SK-N-SH (cell line): ENCODE data around the gene DEAF1. TPM values are rescaled to one million over a fixed set of nuclear protein-coding genes. Genes with fewer than 3 reads are reported as not detected.
A peak's percentile ranks its signal among the peaks of the same experiment; 100 is the strongest.

Source experiments
- CTCF ChIA-PET: fragments of 300-600, 350-600 bp; formaldehyde crosslinking; extraction: SDS; loops from one replicate; lab custom pipeline; 2021; lab: Yijun Ruan, JAX
- POLR2A ChIA-PET: fragments of 350-600 bp; sonication (Branson Sonifier 250); formaldehyde crosslinking; extraction: SDS; loops from one replicate; lab custom pipeline; 2020; ENCODE audit warnings: antibody characterized with exemption, inconsistent platforms; lab: Yijun Ruan, JAX
- DNase-seq: peaks from one replicate; pipeline ENCODE4 v3.0.0; 2012
- H2AFZ ChIP-seq: fragments of 200-600 bp; sonication (generic); 2 replicates; pipeline ENCODE4 v1.8.1; 2016; ENCODE audit warnings: antibody characterized with exemption, mild to moderate bottlenecking, low read depth
- H3F3A ChIP-seq: fragments of 200-600 bp; sonication (generic); replicated peaks from 2 replicates; pipeline ENCODE3; 2016; ENCODE audit warnings: antibody characterized with exemption, mild to moderate bottlenecking; ENCODE audit not compliant: insufficient read depth
- H3K27ac ChIP-seq, 2 experiments: fragments of 200-500 bp in 1 of 2; fragments of 200-600 bp in 1 of 2; sonication (Bioruptor generic) in 1 of 2; sonication (generic), shearing (Covaris generic) in 1 of 2; 2 replicates each; pipeline versions ENCODE4 v1.5.1 to v1.6.1; 2014 to 2016; ENCODE audit warnings: low read depth in 2 of 2, inconsistent platforms in 1 of 2, low read length in 1 of 2, mild to moderate bottlenecking in 1 of 2, mixed read lengths in 1 of 2
- H3K27me3 ChIP-seq: fragments of 200-600 bp; sonication (generic), shearing (Covaris generic); 2 replicates; pipeline ENCODE4 v1.6.1; 2016; ENCODE audit warnings: mixed run types; ENCODE audit not compliant: insufficient read depth
- H3K36me3 ChIP-seq, 2 experiments: fragments of 200-500 bp in 1 of 2; fragments of 200-600 bp in 1 of 2; sonication (Bioruptor generic) in 1 of 2; sonication (generic) in 1 of 2; replicated peaks in 1 of 2; 2 replicates each; pipeline versions ENCODE3 to v1.5.1; 2014 to 2016; ENCODE audit warnings: low read length in 1 of 2, mild to moderate bottlenecking in 1 of 2; ENCODE audit not compliant: insufficient read depth in 2 of 2, control insufficient read depth in 1 of 2
- H3K4me1 ChIP-seq, 2 experiments: fragments of 200-500 bp in 1 of 2; fragments of 200-600 bp in 1 of 2; sonication (Bioruptor generic) in 1 of 2; sonication (generic), shearing (Covaris generic) in 1 of 2; 2 replicates each; pipeline versions ENCODE4 v1.5.1 to v1.6.1; 2014 to 2016; ENCODE audit warnings: low read depth in 1 of 2, low read length in 1 of 2, mixed run types in 1 of 2; ENCODE audit not compliant: insufficient read depth in 2 of 2, control insufficient read depth in 1 of 2
- H3K4me2 ChIP-seq: fragments of 200-600 bp; sonication (generic), shearing (Covaris generic); 2 replicates; pipeline ENCODE4 v1.6.1; 2017; ENCODE audit warnings: mixed run types
- H3K4me3 ChIP-seq, 2 experiments: fragments of 200-500 bp in 1 of 2; fragments of 200-600 bp in 1 of 2; sonication (Bioruptor generic) in 1 of 2; sonication (generic), shearing (Covaris generic) in 1 of 2; 2 replicates each; pipeline versions ENCODE4 v1.5.1 to v1.8.1; 2014 to 2016; ENCODE audit warnings: low read depth in 2 of 2, inconsistent platforms in 1 of 2, low read length in 1 of 2, mild to moderate bottlenecking in 1 of 2, mixed read lengths in 1 of 2, moderate library complexity in 1 of 2
- H3K79me2 ChIP-seq: fragments of 200-600 bp; sonication (generic); 2 replicates; pipeline ENCODE4 v1.8.1; 2017; ENCODE audit warnings: mild to moderate bottlenecking; ENCODE audit not compliant: insufficient read depth
- H3K9ac ChIP-seq: fragments of 200-600 bp; sonication (generic); 2 replicates; pipeline ENCODE4 v1.6.1; 2017; ENCODE audit warnings: mixed run types
- H3K9me2 ChIP-seq: fragments of 200-600 bp; sonication (generic); 2 replicates; pipeline ENCODE4 v1.6.1; 2017; ENCODE audit warnings: mixed run types
- H3K9me3 ChIP-seq: fragments of 200-600 bp; sonication (generic); 2 replicates; pipeline ENCODE4 v1.6.1; 2017; ENCODE audit warnings: mixed run types, mild to moderate bottlenecking, moderate library complexity
- H4K20me1 ChIP-seq: fragments of 200-600 bp; sonication (generic); 2 replicates; pipeline ENCODE4 v1.6.1; 2017; ENCODE audit warnings: mild to moderate bottlenecking, mixed run types; ENCODE audit not compliant: insufficient read depth
- CHD2 ChIP-seq: fragments of 150-350 bp; IDR thresholded peaks from 2 replicates; pipeline ENCODE4 v1.6.1; 2018; ENCODE audit warnings: low read length; ENCODE audit not compliant: partially characterized antibody
- EP300 ChIP-seq, 2 experiments: IDR thresholded peaks; 2 replicates each; pipeline versions ENCODE4 v1.4.0 to v1.6.1; 2012; ENCODE audit warnings: borderline replicate concordance in 1 of 2, low read depth in 1 of 2, low read length in 1 of 2
- EZH2phosphoT487 ChIP-seq: fragments of 200-600 bp; sonication (generic); IDR thresholded peaks from 2 replicates; pipeline ENCODE4 v1.6.1; 2017; ENCODE audit warnings: low read depth, mixed run types, mild to moderate bottlenecking, antibody characterized with exemption, moderate library complexity, borderline replicate concordance
- FOXJ3 ChIP-seq: sonication (generic); formaldehyde crosslinking; IDR thresholded peaks from 2 replicates; pipeline ENCODE4 v1.5.1; 2020; ENCODE audit warnings: mild to moderate bottlenecking, missing genetic modification reagents
- FOXM1 ChIP-seq: IDR thresholded peaks from 2 replicates; pipeline ENCODE4 v1.4.0; 2012; ENCODE audit warnings: low read depth, mild to moderate bottlenecking
- GABPA ChIP-seq: IDR thresholded peaks from 2 replicates; pipeline ENCODE4 v1.4.0; 2012; ENCODE audit warnings: low read depth, mild to moderate bottlenecking
- GATA2 ChIP-seq: sonication (generic); formaldehyde crosslinking; IDR thresholded peaks from 2 replicates; pipeline ENCODE4 v1.5.0; 2020; ENCODE audit warnings: mild to moderate bottlenecking, missing genetic modification reagents
- JUND ChIP-seq: IDR thresholded peaks from 2 replicates; pipeline ENCODE4 v1.4.0; 2012
- MAX ChIP-seq: IDR thresholded peaks from 2 replicates; pipeline ENCODE4 v1.4.0; 2012; ENCODE audit warnings: low read depth
- MEF2A ChIP-seq: IDR thresholded peaks from 2 replicates; pipeline ENCODE4 v1.4.0; 2012; ENCODE audit warnings: low read depth, borderline replicate concordance
- MXI1 ChIP-seq: IDR thresholded peaks from 2 replicates; pipeline ENCODE4 v1.6.1; 2012; ENCODE audit warnings: mild to moderate bottlenecking, low read depth, low read length, improper control_type of control experiment
- POLR2AphosphoS5 ChIP-seq: IDR thresholded peaks from 2 replicates; pipeline ENCODE4 v1.6.1; 2012; ENCODE audit warnings: low read depth, low read length
- RFX5 ChIP-seq: IDR thresholded peaks from 2 replicates; pipeline ENCODE4 v1.6.1; 2012; ENCODE audit warnings: mild to moderate bottlenecking, improper control_type of control experiment, low read length
- RXRA ChIP-seq: IDR thresholded peaks from 2 replicates; pipeline ENCODE4 v1.4.0; 2012; ENCODE audit warnings: low read depth, mild to moderate bottlenecking, borderline replicate concordance
- TAF1 ChIP-seq: IDR thresholded peaks from 2 replicates; pipeline ENCODE4 v1.6.1; 2012; ENCODE audit warnings: low read depth, mild to moderate bottlenecking, low read length, moderate library complexity, borderline replicate concordance
- TCF12 ChIP-seq: IDR thresholded peaks from 2 replicates; pipeline ENCODE4 v1.4.0; 2012
- USF1 ChIP-seq: IDR thresholded peaks from 2 replicates; pipeline ENCODE4 v1.4.0; 2012; ENCODE audit warnings: low read depth, borderline replicate concordance
- USF2 ChIP-seq: fragments of 150-350 bp; IDR thresholded peaks from 2 replicates; pipeline ENCODE4 v1.6.1; 2017; ENCODE audit warnings: antibody characterized with exemption, low read length, low read depth, borderline replicate concordance
- YY1 ChIP-seq: IDR thresholded peaks from 2 replicates; pipeline ENCODE4 v1.4.0; 2012; ENCODE audit warnings: low read depth, mild to moderate bottlenecking
- WGBS: methylation state at CpG from one replicate; pipeline ENCODE4 v1.1.6; 2017; ENCODE audit warnings: low lambda C conversion rate; 5-methylcytosine and 5-hydroxymethylcytosine counted together
- polyA plus RNA-seq, 3 experiments: library from polyadenylated mRNA; depleted of rRNA; stranded (reverse); fragments of >200 nt; gene quantifications; 2 replicates each; pipeline ENCODE4 v1.2.3, GENCODE V29; 2012
- TF ChIP-seq, protein P1 (sequence below): IDR thresholded peaks from 2 replicates; pipeline ENCODE4; 2012
- TF ChIP-seq, protein P2 (sequence below): IDR thresholded peaks from 2 replicates; pipeline ENCODE4 v1.4.0; 2012; ENCODE audit warnings: low read depth, borderline replicate concordance

Gene DEAF1
- polyA plus RNA-seq, 1 of the 3 experiments (the other 2 are of a cell fraction) = 40.6 TPM

- H2AFZ ChIP-seq = no peak overlapping the region
- H3K36me3 ChIP-seq = peaks cover 0 to 3% of the 10 kb centered on the region in 2 experiments
- H3K9ac ChIP-seq = no peak overlapping the region
- no peaks in the 10 kb centered on the region for H3F3A ChIP-seq
- H3K9me2 ChIP-seq = no peaks in the 10 kb centered on the region
- no peaks in the 10 kb centered on the region for H3K9me3 ChIP-seq
- peaks cover 0 to 9% of the 10 kb centered on the region in 2 experiments; a peak in 2 of 4 replicates for H3K4me1 ChIP-seq
- no peak overlapping the region for H3K4me3 ChIP-seq
- H4K20me1 ChIP-seq = peaks cover 6% of the 10 kb centered on the region; the same call in 1 of the 2 replicates
- ChIA-PET POLR2A (interaction anchor here (1.0 kb wide), 1 partner anchor 78 kb away, joined by 3 read pairs; the partner anchor contains the start of gene GATD1), CTCF (interaction anchor here (11.4 kb wide), 1 partner anchor 25 kb away, joined by 122 read pairs; no protein-coding TSS in a partner anchor)
- H3K4me2 ChIP-seq = no peak overlapping the region
- H3K27me3 ChIP-seq = no peaks in the 10 kb centered on the region
- 100% methylated on average over 7 of the region's 7 CpGs for WGBS
- TF ChIP-seq, protein P1, sequence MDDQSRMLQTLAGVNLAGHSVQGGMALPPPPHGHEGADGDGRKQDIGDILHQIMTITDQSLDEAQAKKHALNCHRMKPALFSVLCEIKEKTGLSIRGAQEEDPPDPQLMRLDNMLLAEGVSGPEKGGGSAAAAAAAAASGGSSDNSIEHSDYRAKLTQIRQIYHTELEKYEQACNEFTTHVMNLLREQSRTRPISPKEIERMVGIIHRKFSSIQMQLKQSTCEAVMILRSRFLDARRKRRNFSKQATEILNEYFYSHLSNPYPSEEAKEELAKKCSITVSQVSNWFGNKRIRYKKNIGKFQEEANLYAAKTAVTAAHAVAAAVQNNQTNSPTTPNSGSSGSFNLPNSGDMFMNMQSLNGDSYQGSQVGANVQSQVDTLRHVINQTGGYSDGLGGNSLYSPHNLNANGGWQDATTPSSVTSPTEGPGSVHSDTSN = no peak
- TF ChIP-seq TCF12 (no peak), EZH2phosphoT487 (no peak), CHD2 (no peak), TAF1 (no peak), GABPA (no peak), GATA2 (CRISPR knock-in tag) (no peak), MXI1 (no peak)
- H3K27ac ChIP-seq = no peak overlapping the region
- peaks cover 25% of the 10 kb centered on the region for H3K79me2 ChIP-seq
- no peak for DNase-seq
Observed at GRCh38 chr11:699116-699508, 4.1 kb upstream of the DEAF1 start.

- H3K79me2 ChIP-seq = peaks cover 30% of the 10 kb centered on the region
- H2AFZ ChIP-seq = no peak overlapping the region
- ChIA-PET CTCF (interaction anchor here (11.4 kb wide), 1 partner anchor 25 kb away, joined by 122 read pairs; no protein-coding TSS in a partner anchor), POLR2A (interaction anchor here (1.0 kb wide), 1 partner anchor 79 kb away, joined by 3 read pairs; the partner anchor contains the start of gene GATD1)
- TF ChIP-seq GABPA (no peak), MAX (no peak), JUND (no peak), YY1 (no peak), EP300 (IDR thresholded peaks at IDR 0.05; ENCODE audit: borderline replicate concordance in 1 of 2, low read depth in 1 of 2, low read length in 1 of 2) (no peak), FOXM1 (no peak), GATA2 (CRISPR knock-in tag) (no peak), POLR2AphosphoS5 (no peak), USF2 (no peak), MEF2A (no peak), FOXJ3 (CRISPR knock-in tag) (no peak), USF1 (no peak), RFX5 (no peak), RXRA (no peak)
- TF ChIP-seq, protein P1 = no peak
- TF ChIP-seq, protein P2, sequence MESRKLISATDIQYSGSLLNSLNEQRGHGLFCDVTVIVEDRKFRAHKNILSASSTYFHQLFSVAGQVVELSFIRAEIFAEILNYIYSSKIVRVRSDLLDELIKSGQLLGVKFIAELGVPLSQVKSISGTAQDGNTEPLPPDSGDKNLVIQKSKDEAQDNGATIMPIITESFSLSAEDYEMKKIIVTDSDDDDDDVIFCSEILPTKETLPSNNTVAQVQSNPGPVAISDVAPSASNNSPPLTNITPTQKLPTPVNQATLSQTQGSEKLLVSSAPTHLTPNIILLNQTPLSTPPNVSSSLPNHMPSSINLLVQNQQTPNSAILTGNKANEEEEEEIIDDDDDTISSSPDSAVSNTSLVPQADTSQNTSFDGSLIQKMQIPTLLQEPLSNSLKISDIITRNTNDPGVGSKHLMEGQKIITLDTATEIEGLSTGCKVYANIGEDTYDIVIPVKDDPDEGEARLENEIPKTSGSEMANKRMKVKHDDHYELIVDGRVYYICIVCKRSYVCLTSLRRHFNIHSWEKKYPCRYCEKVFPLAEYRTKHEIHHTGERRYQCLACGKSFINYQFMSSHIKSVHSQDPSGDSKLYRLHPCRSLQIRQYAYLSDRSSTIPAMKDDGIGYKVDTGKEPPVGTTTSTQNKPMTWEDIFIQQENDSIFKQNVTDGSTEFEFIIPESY = no peak
- no peaks in the 10 kb centered on the region for H3K9me2 ChIP-seq
- no peak overlapping the region for H3K9ac ChIP-seq
- 0 out of 4 replicates have a peak overlapping the region, but pooled peaks of 1 of the 2 experiments have one; percentile 5 for H3K27ac ChIP-seq
- peaks cover 5 to 14% of the 10 kb centered on the region in 2 experiments; a peak in 2 of 4 replicates for H3K4me1 ChIP-seq
- WGBS = 92% methylated on average over 12 of the region's 17 CpGs
- H3F3A ChIP-seq = no peaks in the 10 kb centered on the region
- H3K27me3 ChIP-seq = no peaks in the 10 kb centered on the region
- H4K20me1 ChIP-seq = peaks cover 8% of the 10 kb centered on the region; the same call in 1 of the 2 replicates
- no peak overlapping the region for H3K4me2 ChIP-seq
- H3K36me3 ChIP-seq = peaks cover 0 to 3% of the 10 kb centered on the region in 2 experiments
- H3K9me3 ChIP-seq = no peaks in the 10 kb centered on the region
- DNase-seq = no peak
- H3K4me3 ChIP-seq = no peak overlapping the region
Observed at GRCh38 chr11:698493-699115, 3.6 kb upstream of the DEAF1 start.
